ENCODE data around the gene ASCC3.

- TF ChIP-seq, protein P1, sequence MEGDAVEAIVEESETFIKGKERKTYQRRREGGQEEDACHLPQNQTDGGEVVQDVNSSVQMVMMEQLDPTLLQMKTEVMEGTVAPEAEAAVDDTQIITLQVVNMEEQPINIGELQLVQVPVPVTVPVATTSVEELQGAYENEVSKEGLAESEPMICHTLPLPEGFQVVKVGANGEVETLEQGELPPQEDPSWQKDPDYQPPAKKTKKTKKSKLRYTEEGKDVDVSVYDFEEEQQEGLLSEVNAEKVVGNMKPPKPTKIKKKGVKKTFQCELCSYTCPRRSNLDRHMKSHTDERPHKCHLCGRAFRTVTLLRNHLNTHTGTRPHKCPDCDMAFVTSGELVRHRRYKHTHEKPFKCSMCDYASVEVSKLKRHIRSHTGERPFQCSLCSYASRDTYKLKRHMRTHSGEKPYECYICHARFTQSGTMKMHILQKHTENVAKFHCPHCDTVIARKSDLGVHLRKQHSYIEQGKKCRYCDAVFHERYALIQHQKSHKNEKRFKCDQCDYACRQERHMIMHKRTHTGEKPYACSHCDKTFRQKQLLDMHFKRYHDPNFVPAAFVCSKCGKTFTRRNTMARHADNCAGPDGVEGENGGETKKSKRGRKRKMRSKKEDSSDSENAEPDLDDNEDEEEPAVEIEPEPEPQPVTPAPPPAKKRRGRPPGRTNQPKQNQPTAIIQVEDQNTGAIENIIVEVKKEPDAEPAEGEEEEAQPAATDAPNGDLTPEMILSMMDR (IDR thresholded peaks at IDR 0.05), result no peak
- no peak for TF ChIP-seq POLR2AphosphoS5 (IDR thresholded peaks at IDR 0.05)
- no peak for TF ChIP-seq POLR2A (IDR thresholded peaks at IDR 0.05)
These were observed 15.6 kb downstream of the ASCC3 start for GRCh38 chr6:100865525-100865924.

Data from transverse colon (tissue), 4 donors.